HG03280 (cell line): ENCODE results near the gene EBPL.

ENCODE experiments used
- ATAC-seq: cut with Tn5 transposase; IDR thresholded peaks from one replicate; pipeline ENCODE4 v1.9.1; 2021; ENCODE audit warnings: mild to moderate bottlenecking, moderate library complexity; ENCODE audit not compliant: unreplicated experiment

The EBPL gene

DNA sequence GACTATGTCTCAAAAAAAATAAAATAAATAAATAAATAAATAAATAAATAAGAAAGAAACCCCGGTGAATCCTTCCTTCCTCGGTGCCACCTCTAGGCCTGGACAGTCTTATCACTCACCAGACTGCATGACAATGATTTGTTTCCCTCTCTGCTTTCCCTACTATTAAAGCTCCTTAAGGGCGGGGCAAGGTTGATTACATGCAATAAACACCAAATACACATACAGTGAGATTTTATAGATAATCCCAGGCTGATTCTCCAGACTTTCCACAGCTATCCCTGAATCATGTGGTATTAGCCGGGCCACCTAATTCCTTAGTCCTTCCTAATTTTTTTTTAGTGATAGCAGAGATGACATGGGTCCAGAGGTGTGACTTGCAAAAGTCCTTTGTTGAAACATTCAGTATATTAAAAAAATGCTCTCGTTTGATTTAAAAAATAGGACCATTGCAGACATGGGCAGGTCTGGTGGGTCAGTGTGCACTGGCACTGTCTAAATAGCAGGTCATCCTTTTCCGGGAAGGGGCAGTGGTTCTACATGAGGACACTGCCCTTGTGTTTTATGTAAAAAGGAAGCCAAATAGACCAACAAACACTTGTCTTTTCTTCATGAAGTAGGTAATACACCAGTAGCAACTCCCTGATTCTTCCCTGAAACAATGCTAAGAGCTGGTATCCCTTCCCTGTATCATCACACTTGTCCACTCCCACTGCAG, 14.5 kb downstream of the EBPL start:
- ATAC-seq: no peak

DNA sequence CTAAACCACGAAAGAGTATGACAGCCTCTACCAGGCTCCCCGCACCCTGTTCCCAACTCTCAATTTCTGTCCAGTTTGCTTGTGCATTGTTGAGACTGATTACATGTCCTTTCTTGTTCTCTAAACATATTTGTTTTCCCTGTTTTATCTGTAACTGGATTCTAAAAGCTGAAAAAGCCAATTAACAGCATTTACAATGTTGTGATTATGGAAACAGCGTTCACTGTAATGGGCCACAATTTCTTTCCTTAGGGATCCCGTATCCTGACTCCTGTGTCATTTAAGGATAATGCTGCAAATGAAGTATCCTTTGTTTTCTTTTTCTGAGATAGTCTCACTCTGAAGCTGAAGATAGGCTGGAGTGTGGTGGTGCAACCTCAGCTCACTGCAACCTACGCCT, 20.5 kb downstream of the EBPL start:
- ATAC-seq: no peak

DNA sequence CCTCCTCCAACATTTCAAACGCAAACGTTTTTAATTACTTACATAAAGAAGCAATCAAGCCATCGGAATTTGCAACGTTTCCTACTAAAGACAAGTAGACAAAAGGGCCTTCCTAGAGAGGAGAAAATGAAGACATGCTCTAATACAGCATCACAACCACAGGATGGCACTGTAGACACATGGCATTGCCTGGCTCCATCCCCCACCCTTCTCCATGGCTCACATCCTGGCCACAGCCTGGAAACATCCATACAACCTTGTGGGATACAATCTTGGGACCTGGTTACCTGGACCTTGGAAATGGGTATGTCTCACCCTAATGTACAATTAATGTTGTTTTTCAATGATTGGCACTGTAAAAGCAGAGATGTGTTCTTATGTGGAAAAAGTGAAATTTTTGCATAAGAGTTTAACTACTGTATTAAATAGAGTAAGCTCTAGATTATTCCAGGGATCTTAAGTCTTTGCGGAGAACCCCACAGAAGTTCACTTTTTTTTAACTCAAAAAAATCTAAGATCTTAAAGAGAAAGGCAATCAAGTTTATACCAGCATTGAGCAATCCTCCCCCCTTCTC, 21.5 kb downstream of the EBPL start:
- ATAC-seq: no peak

DNA sequence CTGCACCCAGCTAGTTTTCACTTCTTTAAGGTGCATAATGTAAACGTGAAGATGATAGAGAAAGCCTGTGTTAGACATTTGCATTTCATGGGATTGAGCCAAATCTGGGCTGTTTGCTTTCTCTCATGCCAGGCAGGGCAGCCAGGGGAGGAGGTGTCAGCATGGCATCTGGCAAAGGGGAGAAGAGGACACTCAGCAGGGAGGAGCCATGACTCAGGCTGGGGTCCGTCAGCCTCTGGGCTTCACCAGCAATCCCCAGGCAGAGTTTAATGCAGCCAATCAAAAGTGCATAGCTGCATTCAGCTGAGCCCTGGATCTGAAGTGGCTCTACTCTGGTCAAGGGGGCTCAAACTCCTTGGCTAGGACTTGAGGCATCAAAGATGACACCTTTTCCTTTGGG, 23.5 kb downstream of the EBPL start:
- no peak for ATAC-seq

DNA sequence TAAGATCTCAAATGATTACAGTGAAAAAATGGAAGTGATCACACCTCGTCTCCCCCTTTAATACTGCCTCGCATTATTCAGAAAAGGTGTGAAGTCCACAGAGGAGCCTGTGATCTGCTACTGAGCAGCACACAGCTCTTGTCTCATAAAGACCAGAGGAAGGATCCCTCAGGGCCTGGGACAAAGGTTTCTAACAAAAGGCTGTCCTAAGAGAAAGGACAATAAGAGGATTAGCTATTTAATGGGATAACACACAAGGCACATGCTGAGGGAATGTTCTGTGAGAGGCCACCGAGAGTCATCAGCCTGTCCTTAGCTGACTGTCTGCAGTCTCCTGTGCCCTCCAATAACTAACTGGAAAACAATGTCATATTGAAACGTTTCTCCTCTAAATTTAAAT, 26.7 kb downstream of the EBPL start:
- ATAC-seq: no peak

DNA sequence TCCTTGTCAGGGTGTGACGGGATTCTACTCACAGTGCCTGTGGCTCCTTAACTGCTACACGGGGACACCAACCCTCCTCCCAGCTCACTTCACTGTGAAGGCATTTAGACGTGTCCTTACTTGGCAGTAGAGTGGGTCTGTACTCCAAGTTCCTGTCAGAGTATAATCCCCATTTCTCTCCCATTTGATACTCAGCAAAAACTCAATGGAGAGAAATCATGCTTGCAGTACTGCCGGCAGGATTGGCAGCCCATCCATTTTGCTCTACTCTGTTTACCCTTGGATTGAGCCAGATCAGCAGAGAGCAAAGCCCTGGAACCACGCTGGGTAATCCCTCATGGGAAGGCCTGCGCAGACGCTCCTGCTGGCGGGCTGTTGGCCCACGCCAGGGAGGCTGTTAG, 34.0 kb downstream of the EBPL start:
- no peak for ATAC-seq

DNA sequence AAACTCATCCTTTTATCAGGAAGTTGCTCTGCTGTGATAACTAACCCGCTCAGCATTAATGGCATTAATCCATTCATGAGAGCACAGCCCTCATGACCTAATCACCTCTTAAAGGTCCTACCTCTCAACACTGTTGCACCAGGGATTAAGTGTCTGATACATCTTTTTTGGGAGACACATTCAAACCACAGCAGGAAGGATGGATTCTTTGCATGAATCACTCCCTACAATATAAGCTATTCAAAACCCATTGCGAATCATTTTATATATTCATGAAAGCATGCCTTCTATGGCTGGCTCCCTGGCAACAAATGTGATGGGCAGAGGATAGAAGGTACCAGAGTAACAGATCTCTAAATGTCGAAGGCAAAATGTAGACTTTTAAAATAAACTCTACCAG, 35.4 kb downstream of the EBPL start:
- ATAC-seq: no peak

DNA sequence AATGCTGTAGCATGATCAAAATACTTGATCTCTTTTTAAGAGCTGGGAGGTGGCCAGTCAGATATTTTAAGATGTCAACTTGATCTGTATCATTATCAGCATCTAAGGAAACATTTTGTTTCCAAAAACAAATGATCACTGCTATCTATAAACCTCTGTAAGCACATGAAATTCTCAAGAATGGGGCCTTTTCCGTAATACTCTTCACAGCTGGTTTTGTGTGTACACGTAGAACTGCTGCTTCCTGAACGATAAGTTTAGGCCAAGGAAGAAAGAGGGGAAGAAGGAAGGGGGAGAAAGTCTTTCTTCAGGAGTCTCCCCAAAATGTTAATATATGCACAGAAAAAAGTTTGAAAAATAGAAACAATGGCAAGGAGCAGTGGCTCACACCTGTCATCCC, 37.3 kb downstream of the EBPL start:
- ATAC-seq: no peak

DNA sequence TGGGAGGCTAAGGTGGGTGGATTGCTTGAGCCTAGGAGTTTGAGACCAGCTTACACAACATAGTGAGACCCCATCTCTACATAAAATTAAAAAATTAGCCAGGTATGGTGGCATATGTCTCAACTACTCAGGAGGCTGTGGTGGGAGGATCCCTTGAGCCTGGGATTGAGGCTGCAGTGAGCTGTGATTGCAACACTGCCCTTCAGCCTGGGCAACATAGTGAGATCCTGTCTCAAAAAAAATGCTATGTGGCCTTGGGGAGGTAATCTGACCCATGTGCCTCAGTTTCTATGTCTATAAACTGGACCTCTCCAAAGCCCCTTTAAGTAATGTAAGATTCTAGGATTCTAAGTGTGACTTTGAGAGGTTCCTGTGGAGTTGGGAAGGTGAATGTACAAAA, 37.8 kb downstream of the EBPL start:
- no peak for ATAC-seq

DNA sequence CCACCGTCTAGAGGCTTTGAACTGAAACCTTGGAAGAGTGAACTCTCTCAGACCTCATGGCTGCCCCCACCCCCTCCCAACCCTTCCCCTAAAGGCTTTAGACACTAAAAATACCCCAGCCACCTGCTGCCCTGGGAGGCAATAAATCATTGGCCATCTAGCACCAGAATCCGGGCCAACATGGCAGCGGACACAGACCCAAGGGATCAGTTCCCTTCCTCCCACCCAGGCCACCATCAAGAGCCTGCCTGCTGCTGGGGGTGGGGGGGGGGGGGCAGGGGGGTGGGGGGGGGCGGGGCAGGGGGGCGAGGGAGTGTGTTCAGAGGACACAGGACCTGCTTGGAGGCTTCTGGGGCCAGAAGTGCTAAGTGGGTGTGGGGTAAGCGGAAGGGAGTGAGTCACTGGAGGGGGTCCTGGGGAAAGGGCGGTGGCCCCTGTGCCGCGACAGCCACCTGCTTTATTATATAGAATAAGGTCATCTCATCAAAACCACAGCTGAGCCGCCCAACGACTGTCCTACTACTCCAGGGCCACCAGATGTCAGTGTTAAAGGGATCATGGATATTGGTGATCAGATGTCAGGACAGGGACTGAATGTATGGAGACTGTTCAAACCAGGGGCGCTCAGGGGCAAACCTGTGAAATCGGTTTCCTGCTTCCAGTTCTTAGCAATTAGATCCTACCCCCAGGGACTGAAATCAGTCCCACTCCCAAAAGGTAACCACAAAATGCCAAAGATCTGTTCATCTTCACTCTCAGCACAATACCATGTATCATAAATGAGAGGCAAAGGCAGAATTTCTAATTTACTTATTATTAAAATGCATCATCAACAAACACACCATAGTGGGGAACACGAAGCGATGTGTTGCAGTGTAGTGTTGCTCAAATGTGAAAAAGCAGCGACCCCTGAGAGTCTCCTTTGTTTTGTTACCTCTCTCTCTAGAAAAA, 38.7 kb downstream of the EBPL start:
- ATAC-seq: no peak

DNA sequence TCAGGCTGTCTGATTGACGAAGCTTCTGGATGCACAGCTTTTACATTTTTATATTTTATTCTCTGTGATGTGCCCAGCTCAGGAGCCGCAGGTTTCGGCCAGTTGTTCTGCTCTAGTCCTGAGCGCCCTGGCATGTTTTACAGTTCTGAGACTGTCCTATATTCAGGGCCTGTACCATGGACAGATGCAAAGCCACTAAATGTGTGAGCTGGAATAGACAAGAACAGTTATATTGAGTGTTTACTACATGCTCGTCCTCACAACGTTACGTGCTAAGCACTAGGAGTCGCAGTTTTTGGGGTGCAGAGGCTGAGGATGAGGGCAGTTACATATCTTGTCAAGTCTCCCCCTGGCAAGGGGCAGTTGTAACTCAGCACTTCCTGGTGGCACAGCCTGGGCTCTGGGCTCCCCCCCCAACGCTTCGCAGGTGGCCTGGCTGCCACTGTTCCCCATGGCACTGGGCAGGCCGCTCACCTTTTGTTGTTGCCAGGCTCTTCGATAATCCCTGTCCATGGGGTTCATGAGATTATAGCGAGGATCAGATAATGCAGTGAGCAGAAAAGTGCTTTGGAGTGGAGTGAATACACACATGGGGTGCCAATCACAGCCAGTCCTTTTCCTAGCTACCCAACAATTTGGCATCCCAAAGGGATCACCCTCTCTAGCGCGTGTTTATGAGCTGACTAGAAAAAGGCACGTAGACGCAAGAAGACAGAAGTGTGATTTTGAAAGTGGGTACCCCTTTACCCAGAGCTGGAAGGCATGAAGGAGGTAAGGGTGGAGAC, 39.5 kb downstream of the EBPL start:
- ATAC-seq: no peak

DNA sequence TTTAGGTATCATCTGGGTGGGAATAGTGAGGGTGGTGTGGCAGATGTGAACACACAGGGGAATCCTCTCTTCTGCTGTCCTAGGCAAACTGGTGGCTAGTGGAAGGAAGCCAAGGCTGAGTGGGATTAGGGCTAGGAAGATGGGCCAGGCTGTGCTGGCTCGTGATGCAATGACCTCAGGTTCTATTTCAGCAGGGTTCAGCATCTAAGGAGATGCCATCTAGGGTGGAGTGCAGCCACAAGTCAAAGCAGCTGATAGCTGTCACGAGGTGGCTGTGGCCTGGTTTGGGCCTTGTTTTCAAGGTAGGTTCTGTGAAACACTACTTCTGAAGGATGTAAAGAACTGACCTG, 41.3 kb downstream of the EBPL start:
- ATAC-seq: no peak

DNA sequence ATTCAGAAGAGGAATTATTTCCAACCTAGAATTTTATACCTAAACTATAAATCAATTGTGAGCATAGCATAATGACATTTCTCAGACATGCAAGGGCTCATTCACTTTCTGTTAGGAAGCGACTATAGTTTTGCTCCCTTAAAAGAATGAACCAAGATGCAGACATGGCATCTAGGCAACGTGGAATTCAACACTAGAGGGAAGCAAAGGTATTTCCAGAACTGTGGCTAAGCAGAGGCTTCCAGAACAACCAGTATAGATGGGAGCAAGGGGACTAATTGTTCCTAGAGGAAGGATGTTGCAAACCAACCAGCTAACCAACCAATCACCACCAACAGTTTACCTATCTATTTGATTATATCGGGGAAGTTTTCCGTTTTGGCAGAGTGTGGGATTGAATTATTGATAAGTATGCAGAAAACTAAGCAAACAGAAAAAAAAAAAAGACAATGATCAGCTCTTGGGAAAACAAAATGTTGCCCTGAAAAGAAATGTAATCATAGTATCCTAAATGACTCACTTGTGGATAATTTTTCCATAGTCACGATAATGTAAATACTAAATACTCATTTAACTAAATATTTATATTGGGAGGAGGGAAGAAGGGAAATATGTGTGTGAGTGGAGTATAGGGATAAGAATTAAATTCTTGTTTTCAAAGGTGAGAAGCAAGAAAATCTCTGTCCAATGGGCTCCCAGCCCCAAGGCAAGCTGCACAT, 41.9 kb downstream of the EBPL start:
- ATAC-seq: no peak

DNA sequence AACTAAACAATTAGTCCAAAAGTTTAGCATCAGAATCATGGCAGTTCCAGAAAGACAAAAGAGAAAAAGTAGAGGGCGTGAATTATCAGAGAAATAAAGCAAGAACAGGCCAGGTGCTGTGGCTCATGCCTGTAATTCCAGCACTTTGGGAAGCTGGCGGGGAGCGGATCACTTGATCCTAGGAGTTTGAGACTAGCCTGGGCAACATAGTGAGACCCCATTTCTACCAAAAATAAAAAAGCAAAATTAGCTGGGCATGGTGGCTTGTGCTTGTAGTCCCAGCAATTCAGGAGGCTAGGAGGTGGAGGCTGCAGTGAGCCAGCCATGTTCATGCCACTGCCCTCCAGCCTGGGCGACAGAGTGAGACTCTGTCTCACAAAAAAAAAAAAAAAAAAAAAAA, 44.6 kb downstream of the EBPL start:
- no peak for ATAC-seq

DNA sequence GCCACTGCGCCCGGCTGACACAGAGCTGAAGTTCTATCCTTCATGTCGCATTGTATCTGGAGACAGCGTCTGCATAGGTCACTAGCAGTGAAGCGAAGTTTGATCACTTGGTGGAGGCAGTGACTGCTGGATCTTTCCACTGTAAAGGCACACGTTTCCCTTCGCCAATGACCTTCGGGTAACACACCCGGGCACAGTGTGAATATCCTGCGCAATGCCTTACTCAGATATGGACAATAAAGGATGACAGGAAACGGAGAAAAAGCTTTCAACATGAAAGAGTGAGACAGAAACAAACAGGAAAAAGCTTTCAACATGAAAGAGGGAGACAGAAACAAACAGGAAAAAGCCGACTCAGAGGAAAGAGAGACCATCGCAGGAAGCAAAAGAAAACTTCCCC, 45.8 kb downstream of the EBPL start:
- no peak for ATAC-seq

DNA sequence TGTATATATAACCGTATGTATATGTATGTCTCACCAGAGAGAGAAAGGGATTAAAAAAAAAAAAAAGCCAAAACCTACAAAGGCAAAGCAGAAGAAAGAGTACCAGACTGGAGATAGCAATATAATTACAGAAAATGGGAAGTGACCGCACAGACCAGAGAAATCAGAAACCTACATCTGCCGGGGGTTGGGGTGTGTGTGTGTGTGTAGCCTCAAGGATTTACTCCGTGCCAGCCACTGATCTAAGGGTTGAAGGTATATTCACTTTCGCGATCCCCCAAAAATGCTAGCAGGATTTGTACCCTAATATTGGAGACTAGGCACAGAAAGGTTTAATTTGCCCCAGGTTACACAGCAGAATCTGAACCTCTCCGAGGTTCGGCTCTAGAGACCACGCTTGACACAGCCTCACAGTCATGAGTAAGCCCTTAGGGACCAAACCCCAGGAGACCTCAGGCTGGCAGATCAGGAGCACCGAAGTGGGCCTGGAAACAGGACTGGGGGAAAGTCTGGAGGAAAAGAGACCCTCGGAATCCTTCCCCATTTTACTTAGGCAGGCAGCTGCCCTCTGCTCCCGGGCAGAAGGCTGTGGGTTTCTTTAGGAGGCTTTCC, 48.1 kb downstream of the EBPL start:
- no peak for ATAC-seq

DNA sequence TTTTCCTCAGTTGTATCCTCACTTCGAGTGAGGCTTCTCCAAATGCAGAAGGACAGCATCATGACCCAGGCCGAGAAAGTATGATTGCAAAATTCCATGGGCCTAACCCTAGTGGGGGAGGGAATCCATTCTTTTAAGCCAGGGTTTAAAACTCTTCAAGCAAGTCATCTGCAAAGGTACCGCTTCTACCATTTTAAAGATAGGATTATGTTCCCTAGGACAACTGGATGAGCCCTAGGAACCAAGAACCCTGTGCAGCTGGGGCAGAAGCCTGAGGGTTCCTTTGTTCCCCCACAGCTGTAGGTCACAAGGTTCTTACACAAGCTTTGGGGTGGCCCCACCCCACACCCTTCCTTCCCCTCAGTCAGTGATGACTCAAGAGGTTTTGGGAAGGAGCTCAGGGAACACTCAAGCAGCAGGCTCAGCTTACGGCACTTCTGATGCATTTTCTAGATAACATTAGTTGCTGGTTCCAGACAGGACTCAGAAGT, 49.4 kb downstream of the EBPL start:
- no peak for ATAC-seq

DNA sequence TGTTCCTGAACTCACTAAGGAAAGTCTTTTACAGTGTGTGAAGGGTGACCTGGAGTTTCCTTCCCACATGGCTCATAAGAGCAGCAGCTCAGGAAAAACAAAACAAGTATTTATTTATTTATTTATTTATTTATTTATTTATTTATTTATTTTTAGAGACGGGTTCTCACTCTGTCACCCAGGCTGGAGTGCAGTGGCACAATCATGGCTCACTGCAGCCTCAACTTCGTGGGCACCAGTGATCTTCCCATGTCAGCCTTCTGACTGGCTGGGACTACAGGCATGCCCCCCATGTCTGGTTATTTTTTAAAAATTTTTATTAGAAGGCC, 52.6 kb downstream of the EBPL start:
- ATAC-seq: no peak

DNA sequence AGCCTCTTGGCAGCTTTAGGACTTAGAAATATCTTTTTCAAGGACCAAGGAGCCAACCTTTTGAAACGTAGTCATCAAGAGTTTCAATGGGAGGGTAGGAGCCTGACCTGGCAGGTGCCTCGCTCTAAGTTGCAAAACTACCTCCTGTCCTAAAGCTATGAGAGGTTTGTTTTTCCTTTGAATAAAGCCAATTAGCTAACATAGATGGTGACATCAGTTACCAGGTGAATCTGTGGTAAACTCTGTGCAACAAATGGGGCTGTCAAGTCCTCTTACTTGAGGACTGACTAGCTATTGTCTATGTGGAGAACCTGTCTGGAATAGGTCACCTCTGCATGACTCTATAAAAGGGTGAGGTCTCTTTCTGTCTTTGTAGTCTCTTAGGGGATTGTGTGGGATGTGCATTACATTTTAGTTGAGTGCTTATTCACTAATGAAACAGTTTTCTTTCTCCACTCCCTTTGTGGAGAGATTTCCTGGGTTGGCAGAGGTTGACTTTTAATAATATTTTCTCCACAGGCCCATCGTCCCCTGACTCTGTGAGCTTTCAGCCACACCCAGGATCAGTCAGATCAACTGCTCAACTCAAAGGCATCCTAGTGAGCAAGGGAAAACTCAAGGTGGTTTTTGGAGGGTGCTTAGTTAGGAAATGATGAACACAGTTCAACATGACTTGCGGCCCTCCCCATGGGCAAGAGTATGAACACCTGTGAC, 53.1 kb downstream of the EBPL start:
- no peak for ATAC-seq

DNA sequence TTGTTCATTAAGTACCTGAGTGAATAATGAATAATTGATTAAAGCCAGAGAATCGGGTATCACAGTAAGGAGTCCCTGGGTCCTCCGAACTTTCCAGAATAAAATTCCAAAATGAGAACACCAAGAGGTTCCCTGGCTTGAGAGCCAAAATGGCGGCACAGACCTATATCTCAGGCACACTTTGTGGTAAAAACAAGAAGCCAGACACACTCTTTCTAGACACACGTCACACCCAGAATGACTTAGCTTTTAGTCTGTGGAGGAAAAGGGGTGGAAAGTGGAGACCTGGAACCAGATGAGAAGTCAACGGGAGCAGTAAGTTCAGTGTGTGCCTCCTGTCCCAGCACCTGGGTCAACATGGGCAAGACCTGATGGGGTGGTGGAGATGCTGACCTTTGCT, 54.6 kb downstream of the EBPL start:
- ATAC-seq: no peak
